IPS-NIHi11 (cell line): ENCODE data around the gene ANKRD36.
"Not testable (repeated sequence)": the region's sequence is repeated elsewhere in the genome, so short reads cannot be mapped to it uniquely, and the experiment has no call there.

Experiments
- DNase-seq: peaks from one replicate; pipeline ENCODE4 v3.0.0; 2012; ENCODE audit warnings: mixed read lengths, low spot score

ANKRD36 gene

GRCh38 chr2:97113050-97113881 is at the start of gene ANKRD36:
Gene ANKRD36, plus strand, starts transcription at chr2:97113153. Its CDS starts 587 bp downstream, at chr2:97113740.
- DNase-seq, result peak; percentile 66

- not testable (repeated sequence) for DNase-seq
Measured at GRCh38 chr2:97066030-97066429, 46.9 kb upstream of the ANKRD36 start.

- DNase-seq, result no peak
Measured at GRCh38 chr2:97067279-97068004, 45.5 kb upstream of the ANKRD36 start.

- no peak for DNase-seq
Measured at GRCh38 chr2:97068074-97068473, 44.9 kb upstream of the ANKRD36 start.

- not testable (repeated sequence) for DNase-seq
Measured at GRCh38 chr2:97068722-97069121, 44.2 kb upstream of the ANKRD36 start.

- not testable (repeated sequence) for DNase-seq
Measured at GRCh38 chr2:97070915-97071314, 42.0 kb upstream of the ANKRD36 start.

- not testable (repeated sequence) for DNase-seq
Measured at GRCh38 chr2:97077213-97077612, 35.7 kb upstream of the ANKRD36 start.

GRCh38 chr2:97080855-97081254 is 32.1 kb upstream of the ANKRD36 start:
- DNase-seq, result not testable (repeated sequence)

- DNase-seq, result not testable (repeated sequence)
Measured at GRCh38 chr2:97082206-97082605, 30.7 kb upstream of the ANKRD36 start.

- not testable (repeated sequence) for DNase-seq
Measured at GRCh38 chr2:97083516-97083915, 29.4 kb upstream of the ANKRD36 start.

- DNase-seq, result not testable (repeated sequence)
Measured at GRCh38 chr2:97085093-97085492, 27.9 kb upstream of the ANKRD36 start.

- not testable (repeated sequence) for DNase-seq
Measured at GRCh38 chr2:97088706-97089105, 24.2 kb upstream of the ANKRD36 start.

- not testable (repeated sequence) for DNase-seq
Measured at GRCh38 chr2:97092946-97093345, 20.0 kb upstream of the ANKRD36 start.

- not testable (repeated sequence) for DNase-seq
Measured at GRCh38 chr2:97093983-97094771, 18.8 kb upstream of the ANKRD36 start.

GRCh38 chr2:97094772-97095611 is 18.0 kb upstream of the ANKRD36 start, which contains the start of gene FAHD2B:
Gene FAHD2B, minus strand, starts transcription at chr2:97094882. Its CDS starts 3,176 bp downstream, at chr2:97091706.
- peak; percentile 78 for DNase-seq

GRCh38 chr2:97095661-97096060 is 17.3 kb upstream of the ANKRD36 start:
- no peak for DNase-seq

- not testable (repeated sequence) for DNase-seq
Measured at GRCh38 chr2:97098786-97099372, 14.1 kb upstream of the ANKRD36 start.

- not testable (repeated sequence) for DNase-seq
Measured at GRCh38 chr2:97106878-97107277, 6.1 kb upstream of the ANKRD36 start.

GRCh38 chr2:97111246-97111645 is 1.7 kb upstream of the ANKRD36 start:
- DNase-seq, result not testable (repeated sequence)

GRCh38 chr2:97112320-97113049 is 468 bp upstream of the ANKRD36 start:
- DNase-seq, result peak; percentile 14
